GM12875 (cell line): ENCODE data around the gene PARD3B.

Source experiments
- H3K4me3 ChIP-seq: one replicate; pipeline ENCODE4 v1.5.1; 2011; ENCODE audit warnings: low read depth, low read length, control low read depth
- TF ChIP-seq, protein P1 (sequence below): IDR thresholded peaks from 2 replicates; pipeline ENCODE4 v1.5.1; 2011; ENCODE audit warnings: low read depth, mild to moderate bottlenecking, control low read depth, inconsistent platforms, low read length, moderate library complexity, borderline replicate concordance; ENCODE audit not compliant: insufficient read depth

PARD3B gene

DNA sequence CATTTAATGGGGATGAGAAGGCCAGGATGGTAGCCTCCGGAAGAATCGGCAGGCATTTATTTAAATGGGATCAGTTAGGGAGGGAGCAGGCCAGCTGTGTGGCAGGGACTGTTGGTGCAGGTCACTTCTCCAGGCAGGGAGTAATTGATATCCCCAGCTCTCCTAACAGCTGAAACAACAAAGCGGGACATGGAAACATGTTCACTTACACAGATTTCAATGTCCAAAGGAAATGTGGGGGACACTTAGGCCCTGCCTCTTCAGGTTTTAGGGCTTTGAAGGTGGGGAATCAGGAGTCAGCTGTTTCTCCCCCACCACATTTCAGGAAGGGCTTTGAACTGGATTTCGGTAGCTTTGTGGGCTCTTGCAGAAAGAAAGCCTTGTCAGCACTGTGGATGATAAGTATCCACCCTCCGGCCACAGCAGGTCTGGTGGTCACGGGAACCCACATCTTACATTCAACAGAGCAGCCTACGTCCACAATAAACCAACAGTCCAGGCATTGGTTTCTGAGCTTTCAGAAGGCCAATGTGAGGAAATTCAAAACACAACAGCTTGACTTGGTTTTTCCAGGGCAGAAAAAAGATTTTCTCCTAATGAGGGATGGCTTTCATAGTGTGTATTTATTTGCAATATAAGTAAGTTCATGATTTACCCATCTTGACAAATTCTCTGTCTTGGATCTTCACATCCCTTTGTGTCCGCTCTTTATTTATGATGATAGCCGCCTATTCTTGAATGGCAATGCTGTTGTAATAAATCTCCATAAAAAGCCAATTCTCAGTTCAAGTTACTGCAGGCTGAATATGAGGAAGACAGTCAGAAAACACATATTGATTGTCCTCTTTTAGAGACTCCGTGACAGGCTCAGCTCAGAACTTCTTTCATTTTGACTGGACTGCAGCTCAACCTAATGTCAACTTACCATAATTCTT lies 1040.4 kb downstream of the PARD3B start:
- H3K4me3 ChIP-seq = no peak overlapping the region
- TF ChIP-seq, protein P1, sequence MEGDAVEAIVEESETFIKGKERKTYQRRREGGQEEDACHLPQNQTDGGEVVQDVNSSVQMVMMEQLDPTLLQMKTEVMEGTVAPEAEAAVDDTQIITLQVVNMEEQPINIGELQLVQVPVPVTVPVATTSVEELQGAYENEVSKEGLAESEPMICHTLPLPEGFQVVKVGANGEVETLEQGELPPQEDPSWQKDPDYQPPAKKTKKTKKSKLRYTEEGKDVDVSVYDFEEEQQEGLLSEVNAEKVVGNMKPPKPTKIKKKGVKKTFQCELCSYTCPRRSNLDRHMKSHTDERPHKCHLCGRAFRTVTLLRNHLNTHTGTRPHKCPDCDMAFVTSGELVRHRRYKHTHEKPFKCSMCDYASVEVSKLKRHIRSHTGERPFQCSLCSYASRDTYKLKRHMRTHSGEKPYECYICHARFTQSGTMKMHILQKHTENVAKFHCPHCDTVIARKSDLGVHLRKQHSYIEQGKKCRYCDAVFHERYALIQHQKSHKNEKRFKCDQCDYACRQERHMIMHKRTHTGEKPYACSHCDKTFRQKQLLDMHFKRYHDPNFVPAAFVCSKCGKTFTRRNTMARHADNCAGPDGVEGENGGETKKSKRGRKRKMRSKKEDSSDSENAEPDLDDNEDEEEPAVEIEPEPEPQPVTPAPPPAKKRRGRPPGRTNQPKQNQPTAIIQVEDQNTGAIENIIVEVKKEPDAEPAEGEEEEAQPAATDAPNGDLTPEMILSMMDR = no peak

DNA sequence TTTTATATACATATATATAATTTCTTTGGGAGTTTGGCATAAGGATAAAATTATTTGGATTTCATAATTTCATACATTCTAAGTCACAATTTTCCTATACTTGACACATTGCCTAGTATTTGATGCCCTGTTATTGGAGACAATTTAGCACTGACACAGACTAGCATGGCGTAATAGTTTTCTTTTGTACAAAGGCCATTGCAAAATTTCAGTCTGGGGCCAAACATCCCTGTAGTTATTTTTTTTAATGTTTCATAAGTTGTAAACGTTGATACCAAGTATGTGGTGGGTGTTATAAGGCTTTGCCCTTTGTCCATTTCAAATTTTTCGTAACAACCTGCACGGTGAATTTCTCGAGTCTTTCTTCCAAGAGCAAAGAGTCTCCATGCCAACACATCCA lies 1041.4 kb downstream of the PARD3B start:
- TF ChIP-seq, protein P1 = no peak

DNA sequence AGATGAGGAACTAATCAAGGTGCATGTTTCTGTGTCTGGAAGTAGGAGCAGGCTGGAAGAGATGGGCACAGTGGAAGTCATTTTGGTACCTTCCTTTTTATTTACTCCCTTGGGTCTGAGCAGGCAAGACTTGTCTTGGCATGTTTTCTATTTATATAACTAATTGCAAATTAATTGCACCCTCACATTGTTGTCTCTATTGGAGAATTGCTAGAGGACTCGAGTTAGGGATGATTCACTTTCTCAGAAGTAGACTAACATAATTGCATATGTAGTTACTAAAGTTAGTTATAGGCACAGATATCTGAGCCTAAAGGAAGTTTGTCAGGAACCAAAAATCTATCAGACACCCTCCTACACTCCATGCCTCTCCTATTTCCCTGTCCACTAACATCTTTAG lies 1044.2 kb downstream of the PARD3B start:
- H3K4me3 ChIP-seq = no peak overlapping the region
- TF ChIP-seq, protein P1 = no peak

More for the DNA sequence above, 1041.4 kb downstream of the PARD3B start:
- no peak overlapping the region for H3K4me3 ChIP-seq

DNA sequence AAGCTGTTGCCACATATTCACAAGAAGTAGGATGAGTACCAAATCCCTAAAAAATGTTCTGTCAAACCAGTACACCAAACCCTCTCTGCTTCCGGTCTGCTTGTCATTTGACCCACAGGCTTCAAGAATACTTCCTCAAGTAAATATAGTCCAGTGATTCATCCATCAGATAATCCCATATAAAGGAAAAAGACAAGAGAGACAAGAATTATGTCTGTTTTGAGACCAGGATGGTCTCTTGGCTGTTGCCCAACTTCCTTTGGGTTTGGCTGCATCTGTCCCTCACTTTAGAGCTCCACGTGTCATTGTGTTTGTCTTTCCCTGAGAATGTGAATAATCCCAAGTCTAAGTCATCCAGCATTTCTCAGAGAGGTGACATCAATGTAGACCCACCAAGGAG lies 1045.5 kb downstream of the PARD3B start:
- no peak overlapping the region for H3K4me3 ChIP-seq
- TF ChIP-seq, protein P1 = no peak

DNA sequence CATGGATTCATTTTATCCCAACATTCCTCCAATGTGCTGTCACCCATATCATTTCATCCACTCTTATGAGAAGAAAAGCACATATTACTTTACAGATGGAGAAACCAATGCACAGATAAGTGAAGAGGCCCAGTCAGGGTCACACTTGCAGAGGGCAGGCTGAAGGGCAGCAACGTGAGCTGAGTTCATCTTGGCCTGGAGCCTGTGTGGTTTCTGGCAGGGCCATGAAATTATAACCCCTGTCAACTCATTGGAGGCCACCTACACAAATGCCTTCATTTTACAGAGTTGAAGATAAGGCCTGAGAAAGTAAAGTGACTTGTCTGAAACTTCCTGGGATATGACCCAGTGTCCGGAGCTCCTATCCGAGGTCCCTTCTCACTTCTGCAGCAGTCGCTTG lies 1048.6 kb downstream of the PARD3B start:
- TF ChIP-seq, protein P1 = no peak
- H3K4me3 ChIP-seq = no peak overlapping the region

DNA sequence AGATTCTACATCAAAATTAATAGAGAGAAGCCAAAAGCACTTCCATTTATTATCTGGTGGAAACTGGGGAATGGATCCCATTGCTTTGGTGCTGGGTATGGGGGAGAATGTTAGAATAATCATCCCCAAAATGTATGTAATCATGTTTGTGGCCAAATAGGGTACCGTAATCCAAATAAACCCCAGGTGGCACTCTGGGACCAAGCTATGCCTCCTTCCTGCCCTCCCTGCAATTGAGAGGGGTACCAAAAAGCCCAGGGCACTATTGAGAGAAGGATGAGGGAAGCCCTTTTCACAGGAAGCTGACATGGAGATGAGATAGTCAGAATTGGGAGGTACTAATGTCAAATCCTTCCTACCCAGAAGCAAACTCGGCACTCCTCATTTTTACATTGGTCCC lies 1051.3 kb downstream of the PARD3B start:
- TF ChIP-seq, protein P1 = no peak
- H3K4me3 ChIP-seq = no peak overlapping the region
